Activated naive CD4-positive, alpha-beta T cell treated with anti-CD3 and anti-CD28 coated beads, Interleukin-2, amount 50 U/mL, for 24 hours (primary cell): ENCODE measurements around the gene DIAPH3.

ENCODE experiments used
- H3K27ac Mint-ChIP-seq: one replicate; pipeline ENCODE4 v1.8.0; 2021; ENCODE audit warnings: mild to moderate bottlenecking, mixed read lengths
- H3K27me3 Mint-ChIP-seq: one replicate; pipeline ENCODE4 v1.8.0; 2021; ENCODE audit warnings: mixed read lengths
- H3K36me3 Mint-ChIP-seq: one replicate; pipeline ENCODE4 v1.8.0; 2021; ENCODE audit warnings: mixed read lengths
- H3K4me1 Mint-ChIP-seq: one replicate; pipeline ENCODE4 v1.8.0; 2021; ENCODE audit warnings: mixed read lengths
- H3K4me3 Mint-ChIP-seq: one replicate; pipeline ENCODE4 v1.8.0; 2021; ENCODE audit warnings: mild to moderate bottlenecking, mixed read lengths
- H3K9me3 Mint-ChIP-seq: one replicate; pipeline ENCODE4 v1.8.0; 2021; ENCODE audit warnings: mixed read lengths

Gene DIAPH3

DNA sequence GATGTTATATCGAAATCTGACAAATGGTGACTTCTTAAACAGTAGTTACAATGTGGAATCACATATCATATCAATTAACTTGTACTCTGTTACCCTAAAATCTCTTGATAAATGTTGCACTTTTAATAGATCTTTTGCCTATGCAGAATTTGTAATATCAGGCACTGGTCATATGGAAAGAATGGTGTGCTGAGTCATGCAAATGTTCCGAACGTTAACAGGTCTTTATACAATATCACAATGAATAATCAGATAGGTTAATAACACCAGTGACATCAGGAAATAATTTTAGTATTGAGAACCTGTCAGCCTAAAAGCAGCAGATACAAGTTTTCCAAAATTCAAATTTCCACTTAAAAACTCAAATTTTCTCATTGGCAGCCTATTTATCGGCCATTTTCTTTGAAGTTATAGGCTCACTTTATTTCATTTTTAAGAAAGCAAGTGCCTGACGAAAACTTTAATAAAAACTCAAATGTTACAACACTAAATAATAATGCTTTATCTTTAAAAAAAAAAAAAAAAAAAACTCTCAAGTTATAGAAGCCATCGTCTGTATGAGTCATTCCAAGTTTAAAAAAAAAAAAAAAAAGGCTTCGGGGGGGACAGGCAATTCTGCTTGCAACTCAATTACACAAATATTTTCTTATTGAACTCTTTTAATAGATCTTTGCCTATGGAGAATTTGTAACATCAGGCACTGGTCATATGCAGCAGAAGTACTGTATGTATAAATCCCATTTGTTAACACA, 180.9 kb downstream of the DIAPH3 start:
- no peaks in the 10 kb centered on the region for H3K36me3 Mint-ChIP-seq

DNA sequence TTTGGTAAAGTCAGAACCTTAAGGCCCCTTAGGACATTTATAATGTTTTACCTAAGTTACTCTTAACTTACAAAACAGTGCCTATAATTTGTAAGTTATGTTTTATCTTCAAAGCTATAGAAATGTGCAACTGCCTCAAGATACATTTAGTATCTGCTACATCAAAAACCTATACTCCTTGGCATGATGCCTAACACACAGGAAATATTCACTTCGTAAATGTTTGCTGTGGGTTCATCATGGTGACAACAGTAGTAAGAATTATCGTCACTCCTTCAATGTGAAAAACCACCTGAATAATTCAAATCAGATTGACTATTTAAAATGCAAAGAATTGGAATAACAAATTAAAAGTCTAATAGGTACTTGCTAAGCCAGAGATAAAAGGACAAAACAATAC, 184.1 kb downstream of the DIAPH3 start:
- Mint-ChIP-seq H3K27ac (no peak overlapping the region), H3K4me3 (no peak overlapping the region), H3K27me3 (no peaks in the 10 kb centered on the region), H3K4me1 (peaks cover 8% of the 10 kb centered on the region), H3K36me3 (no peaks in the 10 kb centered on the region), H3K9me3 (no peaks in the 10 kb centered on the region)

More for the DNA sequence above, 180.9 kb downstream of the DIAPH3 start:
- H3K9me3 Mint-ChIP-seq: no peaks in the 10 kb centered on the region
- peaks cover 8% of the 10 kb centered on the region for H3K4me1 Mint-ChIP-seq
- H3K27ac Mint-ChIP-seq: no peak overlapping the region
- no peak overlapping the region for H3K4me3 Mint-ChIP-seq
- H3K27me3 Mint-ChIP-seq: no peaks in the 10 kb centered on the region

DNA sequence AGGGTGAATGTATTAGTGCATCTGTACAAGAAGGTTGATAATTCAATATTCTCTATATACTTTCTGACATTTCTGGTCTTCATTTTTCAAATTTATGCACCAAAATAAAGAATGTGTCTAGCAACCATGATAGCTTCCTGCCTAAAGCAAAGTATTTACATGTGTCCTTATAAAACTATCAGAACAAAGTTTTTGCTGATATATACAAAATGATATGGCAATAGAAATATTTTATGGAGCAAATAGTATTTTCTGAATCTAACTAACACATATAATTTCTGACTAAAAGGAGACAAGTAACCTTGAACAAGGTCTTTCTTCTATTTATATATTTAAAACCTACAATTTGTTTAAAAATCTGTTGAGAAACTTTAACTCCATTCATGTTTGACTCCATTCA, 184.9 kb downstream of the DIAPH3 start:
- Mint-ChIP-seq H3K9me3 (no peaks in the 10 kb centered on the region), H3K27ac (no peak overlapping the region), H3K4me3 (no peak overlapping the region), H3K4me1 (peaks cover 8% of the 10 kb centered on the region), H3K36me3 (no peaks in the 10 kb centered on the region), H3K27me3 (no peaks in the 10 kb centered on the region)

DNA sequence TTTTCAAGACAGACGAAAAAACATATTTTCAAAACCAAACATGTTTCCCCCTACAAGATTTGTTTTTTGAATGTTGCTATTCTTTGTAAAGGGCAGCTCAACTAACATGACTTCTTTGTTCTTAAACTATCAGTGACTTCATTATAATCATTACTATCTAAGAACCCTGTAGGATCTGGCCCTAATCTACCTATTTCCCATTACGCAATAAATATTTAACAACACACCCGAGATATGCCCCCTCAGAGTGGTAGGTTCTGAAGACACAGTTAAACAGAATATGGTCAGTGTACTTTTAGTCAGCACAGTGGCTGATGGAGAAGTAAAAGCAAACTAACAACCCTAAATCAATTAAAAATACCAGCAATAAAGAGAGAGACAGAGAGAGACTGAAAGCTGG, 186.9 kb downstream of the DIAPH3 start:
- Mint-ChIP-seq H3K27me3 (no peaks in the 10 kb centered on the region), H3K36me3 (no peaks in the 10 kb centered on the region), H3K4me3 (no peak overlapping the region), H3K9me3 (no peaks in the 10 kb centered on the region), H3K27ac (no peak overlapping the region), H3K4me1 (peaks cover 8% of the 10 kb centered on the region)

DNA sequence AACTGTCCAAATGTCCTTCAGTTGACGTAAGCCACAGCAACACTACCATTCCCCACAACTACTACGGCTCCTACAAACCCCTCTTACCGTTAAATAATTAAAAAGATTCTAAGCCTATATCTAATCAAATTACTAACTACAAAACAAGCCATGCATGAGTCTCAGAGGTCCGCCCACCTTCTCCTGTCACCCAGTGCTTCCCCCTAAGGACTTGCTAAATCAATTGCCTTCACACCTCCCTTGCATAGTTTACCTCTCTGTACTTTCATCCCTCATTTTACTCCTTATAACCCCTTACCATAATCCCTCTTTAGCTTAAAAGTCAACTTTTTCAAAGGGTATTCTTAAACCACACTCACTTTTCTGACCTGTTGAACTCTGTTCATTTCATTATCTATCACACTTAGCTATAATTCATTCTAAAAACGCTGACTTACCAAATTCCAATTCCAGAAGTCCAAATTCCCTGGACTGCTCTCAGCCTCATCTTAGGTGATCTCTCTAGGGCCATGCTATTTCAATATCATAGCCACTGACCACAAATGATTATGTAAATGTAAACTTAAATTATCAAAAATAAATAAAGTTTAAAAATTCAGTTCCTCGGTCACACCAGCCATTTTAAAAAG, 187.8 kb downstream of the DIAPH3 start:
- Mint-ChIP-seq H3K36me3 (no peaks in the 10 kb centered on the region), H3K4me1 (peaks cover 8% of the 10 kb centered on the region), H3K9me3 (no peaks in the 10 kb centered on the region), H3K27ac (no peak overlapping the region), H3K4me3 (no peak overlapping the region), H3K27me3 (no peaks in the 10 kb centered on the region)

DNA sequence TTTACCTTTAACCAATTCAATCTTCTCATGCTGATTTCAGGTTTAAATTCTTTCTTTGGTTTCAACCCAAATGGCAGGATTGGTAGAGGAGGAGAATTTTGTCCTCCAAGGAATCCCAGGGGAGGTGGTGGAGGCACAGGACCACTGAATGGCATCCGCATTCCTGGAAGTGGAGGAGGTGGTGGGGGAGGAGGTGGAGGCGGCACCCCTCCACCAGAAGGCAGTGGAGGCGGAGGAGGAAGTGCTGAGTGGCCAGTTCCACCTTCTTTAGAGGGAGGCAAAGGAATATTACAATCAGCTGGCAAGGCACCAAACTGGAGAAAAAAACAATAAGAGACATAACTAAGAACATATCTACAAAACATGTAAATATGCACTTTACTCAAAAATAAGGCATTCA, 192.9 kb downstream of the DIAPH3 start:
- Mint-ChIP-seq H3K9me3 (no peaks in the 10 kb centered on the region), H3K4me3 (no peak overlapping the region), H3K4me1 (no peaks in the 10 kb centered on the region), H3K27ac (no peak overlapping the region), H3K36me3 (no peaks in the 10 kb centered on the region), H3K27me3 (no peaks in the 10 kb centered on the region)

DNA sequence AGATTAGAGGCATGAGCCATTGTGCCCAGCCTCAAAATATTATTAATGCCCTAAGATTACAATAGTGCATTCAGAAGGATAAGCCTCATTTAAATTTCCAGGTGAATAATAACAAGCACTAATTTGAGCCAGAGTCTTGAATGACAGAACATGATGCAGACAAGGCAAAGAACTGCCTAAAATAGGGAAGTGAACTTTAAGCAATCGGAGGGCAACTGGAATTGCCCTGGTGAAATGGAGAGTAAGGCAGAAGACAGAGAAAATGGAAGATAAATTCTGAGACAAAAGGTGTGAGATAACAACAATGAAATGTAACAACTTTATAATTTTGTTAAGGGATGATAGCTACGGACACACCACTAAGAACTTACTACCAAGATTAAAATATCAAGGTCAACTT, 199.9 kb downstream of the DIAPH3 start:
- H3K9me3 Mint-ChIP-seq: no peaks in the 10 kb centered on the region
- H3K27me3 Mint-ChIP-seq: no peaks in the 10 kb centered on the region
- no peak overlapping the region for H3K4me3 Mint-ChIP-seq
- no peaks in the 10 kb centered on the region for H3K36me3 Mint-ChIP-seq
- no peak overlapping the region for H3K27ac Mint-ChIP-seq
- H3K4me1 Mint-ChIP-seq: no peaks in the 10 kb centered on the region

DNA sequence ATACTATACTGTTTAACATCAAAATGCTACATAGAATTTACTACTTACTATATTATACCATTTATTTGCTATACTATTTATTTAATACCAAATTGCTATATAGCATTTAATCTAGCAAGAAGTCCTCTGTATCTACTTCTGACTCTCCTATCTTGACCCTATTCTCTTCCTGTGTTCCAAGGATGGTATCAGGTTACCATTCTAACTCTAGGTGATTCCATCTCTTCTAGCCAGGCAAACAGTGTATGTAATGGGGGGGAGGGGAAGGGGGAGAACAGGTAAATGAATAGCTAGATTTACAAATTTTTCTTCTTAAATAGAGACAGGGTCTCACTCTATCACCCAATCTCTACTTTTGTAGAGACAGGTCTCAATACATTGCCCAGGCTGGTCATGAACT, 200.3 kb downstream of the DIAPH3 start:
- H3K4me3 Mint-ChIP-seq: no peak overlapping the region
- H3K36me3 Mint-ChIP-seq: no peaks in the 10 kb centered on the region
- no peak overlapping the region for H3K27ac Mint-ChIP-seq
- no peaks in the 10 kb centered on the region for H3K4me1 Mint-ChIP-seq
- H3K27me3 Mint-ChIP-seq: no peaks in the 10 kb centered on the region
- H3K9me3 Mint-ChIP-seq: no peaks in the 10 kb centered on the region

DNA sequence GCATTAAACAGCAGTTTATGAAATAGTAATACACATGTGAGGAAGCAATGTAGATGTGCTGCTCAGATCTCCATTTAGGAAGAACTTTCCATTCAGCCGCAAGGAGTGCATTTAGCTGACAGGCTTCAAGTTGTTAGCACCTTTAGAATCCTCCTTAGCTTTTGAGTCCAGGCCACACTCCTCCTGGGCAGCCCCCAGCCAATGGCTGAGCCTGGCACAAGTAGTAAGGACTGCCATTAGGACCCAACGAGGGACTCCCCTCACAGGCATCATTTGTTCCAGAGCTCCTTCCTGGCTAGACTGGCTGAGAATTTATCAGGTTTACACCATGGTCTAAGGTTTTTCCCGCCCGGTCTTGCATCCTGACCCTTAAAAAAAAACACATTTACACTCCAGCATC, 201.4 kb downstream of the DIAPH3 start:
- Mint-ChIP-seq H3K4me3 (no peak overlapping the region), H3K4me1 (no peaks in the 10 kb centered on the region)

DNA sequence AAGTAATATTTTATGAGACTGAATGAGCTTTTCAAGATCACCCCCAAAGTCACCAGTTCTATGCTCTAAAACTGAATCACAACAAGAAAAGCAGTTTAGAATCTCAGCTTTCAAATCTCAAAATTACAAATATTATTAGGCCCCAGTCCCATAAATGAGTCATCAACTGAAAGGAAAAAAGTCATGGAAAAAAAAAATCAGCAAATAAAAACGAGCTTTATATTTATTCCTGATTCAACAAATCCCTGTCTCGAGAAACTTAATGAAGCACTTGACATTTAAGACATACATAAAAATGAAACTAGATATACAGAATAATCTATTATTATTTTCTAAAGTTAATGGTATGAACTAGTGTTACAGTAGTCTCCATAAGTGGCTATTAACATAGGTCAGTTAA, 203.0 kb downstream of the DIAPH3 start:
- Mint-ChIP-seq H3K4me3 (no peak overlapping the region), H3K9me3 (peaks cover 4% of the 10 kb centered on the region), H3K4me1 (no peaks in the 10 kb centered on the region), H3K27me3 (no peaks in the 10 kb centered on the region), H3K27ac (no peak overlapping the region), H3K36me3 (no peaks in the 10 kb centered on the region)

More for the DNA sequence above, 201.4 kb downstream of the DIAPH3 start:
- H3K9me3 Mint-ChIP-seq: no peaks in the 10 kb centered on the region
- no peaks in the 10 kb centered on the region for H3K27me3 Mint-ChIP-seq
- H3K27ac Mint-ChIP-seq: no peak overlapping the region
- no peaks in the 10 kb centered on the region for H3K36me3 Mint-ChIP-seq

DNA sequence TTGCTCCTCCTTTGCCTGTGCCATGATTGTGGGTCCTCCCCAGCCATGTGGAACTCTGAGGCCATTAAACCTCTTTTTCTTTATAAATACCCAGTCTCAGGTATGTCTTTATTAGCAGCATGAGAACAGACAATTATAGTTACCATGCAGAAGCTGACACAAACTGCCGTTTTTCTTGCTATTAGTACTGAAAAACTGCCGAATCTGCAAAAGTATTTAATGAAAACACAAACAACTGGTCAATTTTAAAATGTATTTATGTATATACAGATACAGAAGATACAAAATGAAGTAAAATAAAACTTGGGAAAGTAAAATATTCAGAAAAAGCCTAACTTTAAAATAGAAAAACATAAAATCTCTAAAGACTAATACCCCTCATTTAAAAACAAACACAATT, 206.3 kb downstream of the DIAPH3 start:
- H3K27ac Mint-ChIP-seq: no peak overlapping the region
- H3K9me3 Mint-ChIP-seq: peaks cover 9% of the 10 kb centered on the region

DNA sequence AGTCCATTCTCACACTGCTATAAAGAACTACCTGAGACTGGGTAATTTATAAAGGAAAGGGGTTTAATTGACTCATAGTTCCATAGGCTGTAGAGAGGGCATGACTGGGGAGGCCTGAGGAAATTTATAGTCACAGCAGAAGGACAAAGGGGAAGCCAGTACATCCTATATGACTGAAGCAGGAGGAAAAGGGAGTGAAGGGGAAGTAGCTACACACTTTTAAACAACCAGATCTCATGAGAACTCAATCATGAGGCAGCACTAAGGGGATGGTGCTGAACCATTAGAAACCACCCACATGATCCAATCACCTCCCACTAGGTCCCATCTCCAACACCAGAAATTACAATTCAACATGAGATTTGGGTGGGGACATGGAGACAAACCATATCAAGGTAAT, 209.1 kb downstream of the DIAPH3 start:
- H3K9me3 Mint-ChIP-seq: peaks cover 9% of the 10 kb centered on the region
- no peak overlapping the region for H3K27ac Mint-ChIP-seq
- H3K27me3 Mint-ChIP-seq: peaks cover 1% of the 10 kb centered on the region
- H3K4me3 Mint-ChIP-seq: no peak overlapping the region
- no peaks in the 10 kb centered on the region for H3K36me3 Mint-ChIP-seq
- no peaks in the 10 kb centered on the region for H3K4me1 Mint-ChIP-seq

More for the DNA sequence above, 206.3 kb downstream of the DIAPH3 start:
- no peak overlapping the region for H3K4me3 Mint-ChIP-seq
- H3K36me3 Mint-ChIP-seq: no peaks in the 10 kb centered on the region
- H3K27me3 Mint-ChIP-seq: no peaks in the 10 kb centered on the region
- H3K4me1 Mint-ChIP-seq: no peaks in the 10 kb centered on the region

DNA sequence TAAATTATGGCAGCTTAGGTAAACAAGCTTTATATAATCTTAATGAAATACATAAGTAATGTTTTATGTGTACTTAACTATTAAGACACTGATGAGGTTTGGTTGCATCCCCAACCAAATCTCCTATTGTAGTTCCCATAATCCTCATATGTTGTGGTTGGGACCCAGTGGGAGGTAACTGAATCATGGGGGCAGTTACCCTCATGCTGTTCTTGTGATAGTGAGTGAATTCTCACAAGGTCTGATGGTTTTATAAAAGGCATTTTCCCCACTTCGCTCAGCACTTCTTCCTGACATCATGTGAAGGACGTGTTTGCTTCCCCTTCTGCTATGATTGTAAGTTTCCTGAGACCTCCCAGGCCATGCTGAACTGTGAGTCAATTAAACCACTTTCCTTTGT, 212.7 kb downstream of the DIAPH3 start:
- Mint-ChIP-seq H3K36me3 (no peaks in the 10 kb centered on the region), H3K9me3 (peaks cover 8% of the 10 kb centered on the region), H3K4me1 (no peaks in the 10 kb centered on the region), H3K27ac (no peak overlapping the region), H3K27me3 (peaks cover 1% of the 10 kb centered on the region), H3K4me3 (no peak overlapping the region)

DNA sequence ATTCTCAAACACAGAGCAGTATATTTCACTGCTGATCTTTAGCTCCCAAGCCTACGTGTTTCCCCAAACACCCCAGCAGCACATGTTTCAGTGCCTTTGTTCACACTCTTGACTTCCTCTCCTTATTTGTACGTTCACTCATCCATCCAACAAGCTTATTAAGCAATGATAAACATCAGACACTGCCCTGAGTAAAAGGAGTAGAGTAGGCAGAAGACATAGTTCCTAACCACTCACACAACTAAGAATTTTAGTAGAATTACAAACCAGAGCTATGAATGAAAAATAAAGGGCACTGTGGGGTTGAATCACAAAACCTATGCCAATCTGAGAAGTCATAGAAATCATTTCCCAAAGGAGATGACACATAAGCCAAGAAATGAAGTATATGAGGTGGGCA, 213.5 kb downstream of the DIAPH3 start:
- no peak overlapping the region for H3K27ac Mint-ChIP-seq
- H3K27me3 Mint-ChIP-seq: peaks cover 1% of the 10 kb centered on the region
- no peaks in the 10 kb centered on the region for H3K4me1 Mint-ChIP-seq
- no peak overlapping the region for H3K4me3 Mint-ChIP-seq
- H3K9me3 Mint-ChIP-seq: peaks cover under 1% of the 10 kb centered on the region
- H3K36me3 Mint-ChIP-seq: no peaks in the 10 kb centered on the region

DNA sequence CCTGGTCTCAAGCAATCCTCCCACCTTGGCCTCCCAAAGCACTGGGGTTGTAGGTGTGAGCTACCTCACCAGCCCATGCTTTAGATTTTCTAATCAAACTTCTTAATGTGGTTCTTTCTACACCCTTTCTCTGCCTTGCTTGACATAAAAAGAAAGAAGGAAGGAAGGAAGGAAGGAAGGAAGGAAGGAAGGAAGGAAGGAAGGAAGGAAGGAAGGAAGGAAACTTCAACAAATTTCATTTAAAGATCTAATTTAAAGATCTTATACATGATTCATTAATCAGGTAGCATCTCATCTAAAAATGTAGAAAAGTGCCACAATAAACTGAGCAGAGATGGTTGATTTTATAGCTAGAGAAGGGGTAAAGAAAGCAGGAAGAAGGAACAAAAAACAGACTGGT, 215.0 kb downstream of the DIAPH3 start:
- Mint-ChIP-seq H3K27ac (no peak overlapping the region), H3K4me3 (no peak overlapping the region), H3K27me3 (peaks cover 1% of the 10 kb centered on the region), H3K4me1 (no peaks in the 10 kb centered on the region), H3K9me3 (no peaks in the 10 kb centered on the region), H3K36me3 (no peaks in the 10 kb centered on the region)

DNA sequence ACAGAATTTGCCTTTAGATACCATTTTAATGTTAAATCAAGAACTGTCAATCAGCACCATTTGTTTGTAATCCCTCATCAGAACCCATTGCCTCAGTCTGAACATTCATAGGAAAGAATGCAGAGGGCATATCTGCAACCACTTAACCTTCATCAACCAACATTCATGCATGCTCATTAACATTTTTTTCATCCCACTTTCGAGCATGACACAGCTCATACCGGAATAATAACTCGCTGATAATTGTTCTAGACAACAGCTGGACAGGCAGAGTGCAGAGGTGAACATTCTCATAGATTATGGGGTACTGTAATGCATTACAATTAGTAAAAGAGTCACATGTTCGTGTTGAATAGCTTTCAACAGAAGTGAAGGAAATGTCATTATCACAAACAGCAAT, 216.8 kb downstream of the DIAPH3 start:
- Mint-ChIP-seq H3K4me1 (no peaks in the 10 kb centered on the region), H3K27ac (no peak overlapping the region), H3K27me3 (peaks cover under 1% of the 10 kb centered on the region), H3K9me3 (no peaks in the 10 kb centered on the region), H3K4me3 (no peak overlapping the region), H3K36me3 (no peaks in the 10 kb centered on the region)

DNA sequence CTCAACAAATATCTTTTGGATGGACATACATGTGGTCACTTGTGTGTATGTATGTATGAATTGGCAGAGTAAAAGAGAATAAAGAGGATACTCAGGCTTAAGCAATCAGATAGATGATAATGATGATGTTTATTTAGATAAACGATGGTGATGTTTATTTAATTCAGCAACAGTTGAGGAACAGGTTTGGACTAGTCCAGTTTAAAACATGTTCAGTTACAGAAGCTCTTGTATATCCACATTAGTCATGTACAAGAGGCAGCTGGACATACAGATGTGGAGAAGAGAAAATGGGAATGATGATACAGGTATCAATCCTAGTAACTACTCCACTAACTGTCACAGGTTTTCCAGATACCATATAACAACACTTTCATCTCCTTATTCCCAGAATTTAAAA, 232.1 kb downstream of the DIAPH3 start:
- no peaks in the 10 kb centered on the region for H3K27me3 Mint-ChIP-seq
- H3K36me3 Mint-ChIP-seq: peaks cover 1% of the 10 kb centered on the region
- H3K9me3 Mint-ChIP-seq: peaks cover 13% of the 10 kb centered on the region
- H3K4me1 Mint-ChIP-seq: no peaks in the 10 kb centered on the region
- H3K27ac Mint-ChIP-seq: no peak overlapping the region
- H3K4me3 Mint-ChIP-seq: no peak overlapping the region
